HEK293 (cell line): ENCODE results near the gene MICALL1.

Experiments
- CTCF ChIA-PET: fragments of 350-600 bp; formaldehyde crosslinking; extraction: SDS; loops from one replicate; lab custom pipeline; 2021; ENCODE audit warnings: antibody characterized with exemption; lab: Yijun Ruan, JAX
- POLR2A ChIA-PET: fragments of 300-600 bp; formaldehyde crosslinking; extraction: SDS; loops from one replicate; lab custom pipeline; 2020; ENCODE audit warnings: antibody characterized with exemption, inconsistent platforms; lab: Yijun Ruan, JAX
- H3K27ac ChIP-seq: fragments of 200-500 bp; sonication (Bioruptor generic); 2 replicates; pipeline ENCODE4 v1.5.1; 2014; ENCODE audit warnings: low read depth, low read length, control low read depth, inconsistent platforms; ENCODE audit errors: extremely low read depth
- H3K36me3 ChIP-seq, 2 experiments: fragments of 200-500 bp in 1 of 2; sonication (Bioruptor generic) in 1 of 2; 1 replicate in 1 of 2; 2 replicates in 1 of 2; pipeline ENCODE4 v1.5.1; 2014 to 2017; ENCODE audit warnings: inconsistent platforms in 2 of 2, low read length in 2 of 2; ENCODE audit not compliant: control insufficient read depth in 2 of 2, insufficient read depth in 1 of 2
- H3K4me1 ChIP-seq: fragments of 200-500 bp; sonication (Bioruptor generic); 2 replicates; pipeline ENCODE4 v1.5.1; 2014; ENCODE audit warnings: mild to moderate bottlenecking, low read length, inconsistent platforms; ENCODE audit not compliant: control insufficient read depth, insufficient read depth
- H3K4me3 ChIP-seq: 2 replicates; pipeline ENCODE4 v1.5.1; 2011; ENCODE audit warnings: low read depth, mild to moderate bottlenecking, control low read depth, low read length, moderate library complexity
- H3K9me3 ChIP-seq: fragments of 200-500 bp; sonication (Bioruptor generic); 2 replicates; pipeline ENCODE4 v1.5.1; 2014; ENCODE audit warnings: low read depth, low read length, inconsistent platforms; ENCODE audit not compliant: control insufficient read depth, insufficient read depth
- ATF2 ChIP-seq: fragments of 450-650 bp; formaldehyde crosslinking; IDR thresholded peaks from 2 replicates; pipeline ENCODE4 v1.5.1; 2016; ENCODE audit warnings: missing biosample characterization, missing genetic modification characterization, low read depth
- GLIS1 ChIP-seq: fragments of 450-650 bp; formaldehyde crosslinking; IDR thresholded peaks from 2 replicates; pipeline ENCODE4 v1.5.1; 2016; ENCODE audit warnings: missing biosample characterization, missing genetic modification characterization
- HOXC10 ChIP-seq: sonication (generic); formaldehyde crosslinking; IDR thresholded peaks from 2 replicates; pipeline ENCODE4 v1.8.1; 2023; ENCODE audit warnings: mild to moderate bottlenecking, missing genetic modification reagents
- REPIN1 ChIP-seq: fragments of 450-650 bp; formaldehyde crosslinking; IDR thresholded peaks from 2 replicates; pipeline ENCODE4 v1.5.1; 2017; ENCODE audit warnings: missing biosample characterization, missing genetic modification characterization, low read depth
- SCRT2 ChIP-seq: fragments of 450-650 bp; formaldehyde crosslinking; IDR thresholded peaks from 2 replicates; pipeline ENCODE4 v1.5.1; 2016; ENCODE audit warnings: missing biosample characterization, missing genetic modification characterization
- TRIM28 ChIP-seq: IDR thresholded peaks from 2 replicates; pipeline ENCODE4 v1.6.1; 2011; ENCODE audit warnings: low read length, control low read depth, borderline replicate concordance
- ZBTB21 ChIP-seq: fragments of 450-650 bp; formaldehyde crosslinking; IDR thresholded peaks from 2 replicates; pipeline ENCODE4 v1.5.1; 2017; ENCODE audit warnings: missing biosample characterization, missing genetic modification characterization
- ZBTB8A ChIP-seq: fragments of 450-650 bp; formaldehyde crosslinking; IDR thresholded peaks from 2 replicates; pipeline ENCODE4 v1.5.1; 2016; ENCODE audit warnings: missing biosample characterization, missing genetic modification characterization
- ZFP69B ChIP-seq: fragments of 450-650 bp; formaldehyde crosslinking; IDR thresholded peaks from 2 replicates; pipeline ENCODE4 v1.5.1; 2016; ENCODE audit warnings: missing biosample characterization, missing genetic modification characterization
- ZNF140 ChIP-seq: fragments of 450-650 bp; formaldehyde crosslinking; IDR thresholded peaks from 2 replicates; pipeline ENCODE4 v1.5.1; 2016; ENCODE audit warnings: missing biosample characterization, missing genetic modification characterization
- ZNF175 ChIP-seq: fragments of 450-650 bp; formaldehyde crosslinking; IDR thresholded peaks from 2 replicates; pipeline ENCODE4 v1.5.1; 2016; ENCODE audit warnings: missing biosample characterization, missing genetic modification characterization
- ZNF24 ChIP-seq: fragments of 450-650 bp; formaldehyde crosslinking; IDR thresholded peaks from 2 replicates; pipeline ENCODE4 v1.5.1; 2016; ENCODE audit warnings: missing biosample characterization, missing genetic modification characterization
- ZNF248 ChIP-seq: fragments of 450-650 bp; formaldehyde crosslinking; IDR thresholded peaks from 2 replicates; pipeline ENCODE4 v1.5.1; 2017; ENCODE audit warnings: missing biosample characterization, missing genetic modification characterization
- ZNF423 ChIP-seq: fragments of 450-650 bp; formaldehyde crosslinking; IDR thresholded peaks from 2 replicates; pipeline ENCODE4 v1.5.1; 2016; ENCODE audit warnings: missing biosample characterization, missing genetic modification characterization
- ZNF48 ChIP-seq: fragments of 450-650 bp; formaldehyde crosslinking; IDR thresholded peaks from 2 replicates; pipeline ENCODE4 v1.5.1; 2016; ENCODE audit warnings: missing biosample characterization, missing genetic modification characterization
- ZNF660 ChIP-seq: fragments of 450-650 bp; IDR thresholded peaks from 2 replicates; pipeline ENCODE4 v1.5.1; 2018; ENCODE audit warnings: missing biosample characterization, mild to moderate bottlenecking, missing genetic modification characterization
- ZNF692 ChIP-seq: fragments of 450-650 bp; formaldehyde crosslinking; IDR thresholded peaks from 2 replicates; pipeline ENCODE4 v1.5.1; 2016; ENCODE audit warnings: missing biosample characterization, missing genetic modification characterization
- ZNF777 ChIP-seq: fragments of 450-650 bp; formaldehyde crosslinking; IDR thresholded peaks from 2 replicates; pipeline ENCODE4 v1.5.1; 2017; ENCODE audit warnings: missing biosample characterization, missing genetic modification characterization, borderline replicate concordance
- ZNF792 ChIP-seq: fragments of 450-650 bp; formaldehyde crosslinking; IDR thresholded peaks from 2 replicates; pipeline ENCODE4 v1.5.1; 2016; ENCODE audit warnings: missing biosample characterization, missing genetic modification characterization
- TF ChIP-seq, protein P1 (sequence below): fragments of 450-650 bp; formaldehyde crosslinking; IDR thresholded peaks from 2 replicates; pipeline ENCODE4 v1.5.1; 2017; ENCODE audit warnings: missing biosample characterization, missing genetic modification characterization
- TF ChIP-seq, protein P2 (sequence below): fragments of 450-650 bp; formaldehyde crosslinking; IDR thresholded peaks from 2 replicates; pipeline ENCODE4 v1.5.1; 2016; ENCODE audit warnings: missing biosample characterization, missing genetic modification characterization
- TF ChIP-seq, protein P3 (sequence below): fragments of 450-650 bp; formaldehyde crosslinking; IDR thresholded peaks from 2 replicates; pipeline ENCODE4 v1.5.1; 2016; ENCODE audit warnings: missing biosample characterization, missing genetic modification characterization

MICALL1 gene

GRCh38 chr22:37898441-37899181 lies 7.5 kb upstream of the MICALL1 start:
- POLR2A ChIA-PET = interaction anchor here (0.6 to 1.0 kb wide), 3 partner anchors 12 to 55 kb away, joined by 3 read pairs; partner anchors contain the start of gene ANKRD54
- H3K9me3 ChIP-seq = no peaks in the 10 kb centered on the region
- TF ChIP-seq GLIS1 (tag by site-specific recombination) (peak; percentile 10; the same call in 1 of the 2 replicates), ZNF792 (tag by site-specific recombination) (no peak)
- no peaks in the 10 kb centered on the region for H3K36me3 ChIP-seq
- CTCF ChIA-PET = interaction anchor here (1.0 to 5.0 kb wide), 4 partner anchors 11 to 67 kb away, joined by 3 to 26 read pairs (median 8); no protein-coding TSS in a partner anchor
- H3K4me3 ChIP-seq = no peak overlapping the region
- H3K4me1 ChIP-seq = no peaks in the 10 kb centered on the region
- H3K27ac ChIP-seq = no peak overlapping the region

DNA sequence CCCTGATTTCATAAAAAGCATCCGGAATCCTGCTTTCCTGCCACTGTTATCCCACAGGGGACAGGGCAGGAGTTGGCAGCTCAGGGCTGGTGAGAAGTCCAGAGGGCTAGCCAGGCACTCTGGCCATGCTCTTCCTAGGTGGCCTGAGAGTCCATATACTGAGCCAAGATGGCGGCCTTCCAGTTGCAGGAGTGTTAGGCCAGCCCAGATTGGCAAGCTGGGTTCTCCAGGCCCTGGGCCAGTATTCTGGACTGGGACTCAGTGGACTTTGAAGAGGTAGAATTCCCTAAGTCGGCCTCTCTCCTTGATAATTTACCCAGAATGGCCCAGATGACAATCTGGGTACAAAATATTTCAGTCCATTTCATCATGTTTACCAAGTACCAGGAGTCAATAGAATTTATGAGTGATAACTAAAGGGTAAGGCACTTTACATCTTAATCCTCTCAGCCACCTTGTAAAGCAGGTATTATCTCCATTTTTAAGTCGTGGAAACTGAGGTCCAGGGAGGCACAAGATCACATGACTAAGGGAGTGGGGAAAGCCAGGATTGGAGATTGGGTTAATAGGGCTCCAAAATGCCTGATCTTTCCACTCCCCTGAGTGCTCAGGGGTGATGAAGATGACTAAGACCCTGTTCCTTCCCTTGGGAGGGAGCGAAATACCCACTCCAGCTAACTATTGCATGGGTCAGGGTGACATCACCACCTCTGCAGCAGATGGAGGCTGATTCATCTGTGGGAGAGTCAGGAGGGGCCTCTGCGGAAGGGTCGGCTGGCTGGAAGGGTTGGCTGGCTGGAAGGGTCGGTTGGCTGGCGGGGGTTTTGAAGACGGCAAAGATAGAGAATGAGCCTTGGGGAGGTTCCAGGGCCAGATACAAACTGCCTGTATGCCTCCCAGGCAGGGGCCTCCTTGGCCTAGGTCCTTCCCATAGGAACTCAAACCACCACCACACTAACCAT lies 1.2 kb upstream of the MICALL1 start:
- no peaks in the 10 kb centered on the region for H3K9me3 ChIP-seq
- H3K27ac ChIP-seq = peak overlapping the region; percentile 98
- ChIA-PET POLR2A (interaction anchor here (0.6 to 2.5 kb wide), 21 partner anchors 8 to 315 kb away, joined by 3 to 25 read pairs (median 4); partner anchors contain the start of genes ANKRD54, C22orf23, GCAT and GGA1), CTCF (interaction anchor here (0.6 to 2.5 kb wide), 8 partner anchors 14 to 294 kb away, joined by 3 to 12 read pairs (median 4); no protein-coding TSS in a partner anchor)
- H3K36me3 ChIP-seq = peaks cover 4 to 15% of the 10 kb centered on the region in 2 experiments; a peak in 2 of 3 replicates
- peak overlapping the region; percentile 72 for H3K4me3 ChIP-seq
- peaks cover 10% of the 10 kb centered on the region; the same call in 1 of the 2 replicates for H3K4me1 ChIP-seq
- TF ChIP-seq SCRT2 (tag by site-specific recombination) (peak; percentile 67), ZBTB8A (peak; percentile 11), ZNF48 (tag by site-specific recombination) (no peak), REPIN1 (tag by site-specific recombination) (no peak), ZNF660 (tag by site-specific recombination) (peak; percentile 88; the same call in 1 of the 2 replicates), ZFP69B (peak; percentile 83), TRIM28 (peak; percentile 86), ZNF248 (tag by site-specific recombination) (no peak), ZNF175 (tag by site-specific recombination) (no peak), ZNF423 (tag by site-specific recombination) (no peak), ATF2 (tag by site-specific recombination) (peak; percentile 98), ZNF140 (tag by site-specific recombination) (0 out of 2 replicates have a peak, but pooled peaks have one; percentile 10), ZBTB21 (peak; percentile 91), ZNF24 (tag by site-specific recombination) (peak; percentile 93), HOXC10 (CRISPR knock-in tag) (no peak), ZNF692 (tag by site-specific recombination) (peak; percentile 89), ZNF777 (tag by site-specific recombination) (no peak)
- TF ChIP-seq, protein P1, sequence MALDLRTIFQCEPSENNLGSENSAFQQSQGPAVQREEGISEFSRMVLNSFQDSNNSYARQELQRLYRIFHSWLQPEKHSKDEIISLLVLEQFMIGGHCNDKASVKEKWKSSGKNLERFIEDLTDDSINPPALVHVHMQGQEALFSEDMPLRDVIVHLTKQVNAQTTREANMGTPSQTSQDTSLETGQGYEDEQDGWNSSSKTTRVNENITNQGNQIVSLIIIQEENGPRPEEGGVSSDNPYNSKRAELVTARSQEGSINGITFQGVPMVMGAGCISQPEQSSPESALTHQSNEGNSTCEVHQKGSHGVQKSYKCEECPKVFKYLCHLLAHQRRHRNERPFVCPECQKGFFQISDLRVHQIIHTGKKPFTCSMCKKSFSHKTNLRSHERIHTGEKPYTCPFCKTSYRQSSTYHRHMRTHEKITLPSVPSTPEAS = no peak; the same call in none of the 2 replicates
- TF ChIP-seq, protein P2, sequence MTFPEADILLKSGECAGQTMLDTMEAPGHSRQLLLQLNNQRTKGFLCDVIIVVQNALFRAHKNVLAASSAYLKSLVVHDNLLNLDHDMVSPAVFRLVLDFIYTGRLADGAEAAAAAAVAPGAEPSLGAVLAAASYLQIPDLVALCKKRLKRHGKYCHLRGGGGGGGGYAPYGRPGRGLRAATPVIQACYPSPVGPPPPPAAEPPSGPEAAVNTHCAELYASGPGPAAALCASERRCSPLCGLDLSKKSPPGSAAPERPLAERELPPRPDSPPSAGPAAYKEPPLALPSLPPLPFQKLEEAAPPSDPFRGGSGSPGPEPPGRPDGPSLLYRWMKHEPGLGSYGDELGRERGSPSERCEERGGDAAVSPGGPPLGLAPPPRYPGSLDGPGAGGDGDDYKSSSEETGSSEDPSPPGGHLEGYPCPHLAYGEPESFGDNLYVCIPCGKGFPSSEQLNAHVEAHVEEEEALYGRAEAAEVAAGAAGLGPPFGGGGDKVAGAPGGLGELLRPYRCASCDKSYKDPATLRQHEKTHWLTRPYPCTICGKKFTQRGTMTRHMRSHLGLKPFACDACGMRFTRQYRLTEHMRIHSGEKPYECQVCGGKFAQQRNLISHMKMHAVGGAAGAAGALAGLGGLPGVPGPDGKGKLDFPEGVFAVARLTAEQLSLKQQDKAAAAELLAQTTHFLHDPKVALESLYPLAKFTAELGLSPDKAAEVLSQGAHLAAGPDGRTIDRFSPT (tag by site-specific recombination) = peak; percentile 97
- TF ChIP-seq, protein P3, sequence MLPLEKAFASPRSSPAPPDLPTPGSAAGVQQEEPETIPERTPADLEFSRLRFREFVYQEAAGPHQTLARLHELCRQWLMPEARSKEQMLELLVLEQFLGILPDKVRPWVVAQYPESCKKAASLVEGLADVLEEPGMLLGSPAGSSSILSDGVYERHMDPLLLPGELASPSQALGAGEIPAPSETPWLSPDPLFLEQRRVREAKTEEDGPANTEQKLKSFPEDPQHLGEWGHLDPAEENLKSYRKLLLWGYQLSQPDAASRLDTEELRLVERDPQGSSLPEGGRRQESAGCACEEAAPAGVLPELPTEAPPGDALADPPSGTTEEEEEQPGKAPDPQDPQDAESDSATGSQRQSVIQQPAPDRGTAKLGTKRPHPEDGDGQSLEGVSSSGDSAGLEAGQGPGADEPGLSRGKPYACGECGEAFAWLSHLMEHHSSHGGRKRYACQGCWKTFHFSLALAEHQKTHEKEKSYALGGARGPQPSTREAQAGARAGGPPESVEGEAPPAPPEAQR (tag by site-specific recombination) = no peak
